HEK293 (cell line): ENCODE results near the gene IL1RN.

ENCODE experiments used
- CTCF ChIA-PET: fragments of 350-600 bp; formaldehyde crosslinking; extraction: SDS; loops from one replicate; lab custom pipeline; 2021; ENCODE audit warnings: antibody characterized with exemption; lab: Yijun Ruan, JAX
- POLR2A ChIA-PET: fragments of 300-600 bp; formaldehyde crosslinking; extraction: SDS; loops from one replicate; lab custom pipeline; 2020; ENCODE audit warnings: antibody characterized with exemption, inconsistent platforms; lab: Yijun Ruan, JAX
- H3K27ac ChIP-seq: fragments of 200-500 bp; sonication (Bioruptor generic); 2 replicates; pipeline ENCODE4 v1.5.1; 2014; ENCODE audit warnings: low read depth, low read length, control low read depth, inconsistent platforms; ENCODE audit errors: extremely low read depth
- H3K36me3 ChIP-seq, 2 experiments: fragments of 200-500 bp in 1 of 2; sonication (Bioruptor generic) in 1 of 2; 1 replicate in 1 of 2; 2 replicates in 1 of 2; pipeline ENCODE4 v1.5.1; 2014 to 2017; ENCODE audit warnings: inconsistent platforms in 2 of 2, low read length in 2 of 2; ENCODE audit not compliant: control insufficient read depth in 2 of 2, insufficient read depth in 1 of 2
- H3K4me1 ChIP-seq: fragments of 200-500 bp; sonication (Bioruptor generic); 2 replicates; pipeline ENCODE4 v1.5.1; 2014; ENCODE audit warnings: mild to moderate bottlenecking, low read length, inconsistent platforms; ENCODE audit not compliant: control insufficient read depth, insufficient read depth
- H3K4me3 ChIP-seq: 2 replicates; pipeline ENCODE4 v1.5.1; 2011; ENCODE audit warnings: low read depth, mild to moderate bottlenecking, control low read depth, low read length, moderate library complexity
- H3K9me3 ChIP-seq: fragments of 200-500 bp; sonication (Bioruptor generic); 2 replicates; pipeline ENCODE4 v1.5.1; 2014; ENCODE audit warnings: low read depth, low read length, inconsistent platforms; ENCODE audit not compliant: control insufficient read depth, insufficient read depth
- EGR2 ChIP-seq: fragments of 450-650 bp; formaldehyde crosslinking; IDR thresholded peaks from 2 replicates; pipeline ENCODE4 v1.5.1; 2016; ENCODE audit warnings: low read depth, missing biosample characterization, missing genetic modification characterization
- GLIS2 ChIP-seq: fragments of 450-650 bp; formaldehyde crosslinking; IDR thresholded peaks from 2 replicates; pipeline ENCODE4 v1.5.1; 2016; ENCODE audit warnings: missing biosample characterization, missing genetic modification characterization
- PRDM1 ChIP-seq: fragments of 450-650 bp; formaldehyde crosslinking; IDR thresholded peaks from 2 replicates; pipeline ENCODE4; 2016; ENCODE audit warnings: missing biosample characterization, missing genetic modification characterization
- SALL2 ChIP-seq: fragments of 450-650 bp; formaldehyde crosslinking; IDR thresholded peaks from 2 replicates; pipeline ENCODE4 v1.5.0; 2017; ENCODE audit warnings: missing biosample characterization, mild to moderate bottlenecking, missing genetic modification characterization, borderline replicate concordance
- ZEB2 ChIP-seq: fragments of 450-650 bp; formaldehyde crosslinking; IDR thresholded peaks from 2 replicates; pipeline ENCODE4 v1.5.1; 2016; ENCODE audit warnings: missing biosample characterization, missing genetic modification characterization
- ZFHX2 ChIP-seq: fragments of 450-650 bp; formaldehyde crosslinking; conservative IDR thresholded peaks from 2 replicates; pipeline ENCODE4 v1.5.1; 2016; ENCODE audit warnings: missing biosample characterization, missing genetic modification characterization
- ZIC2 ChIP-seq: fragments of 450-650 bp; formaldehyde crosslinking; IDR thresholded peaks from 2 replicates; pipeline ENCODE4 v1.5.1; 2016; ENCODE audit warnings: missing biosample characterization, missing genetic modification characterization
- ZNF239 ChIP-seq: fragments of 450-650 bp; formaldehyde crosslinking; IDR thresholded peaks from 2 replicates; pipeline ENCODE4 v1.5.1; 2016; ENCODE audit warnings: missing biosample characterization, missing genetic modification characterization
- ZNF274 ChIP-seq, 2 experiments: fragments of 200-500 bp in 1 of 2; fragments of 450-650 bp in 1 of 2; sonication (Bioruptor generic) in 1 of 2; formaldehyde crosslinking in 1 of 2; IDR thresholded peaks; 2 replicates each; pipeline versions ENCODE4 v1.5.1 to v1.6.1; 2014 to 2016; ENCODE audit warnings: borderline replicate concordance in 1 of 2, inconsistent platforms in 1 of 2, low read length in 1 of 2, missing biosample characterization in 1 of 2, missing genetic modification characterization in 1 of 2
- ZNF350 ChIP-seq: fragments of 450-650 bp; formaldehyde crosslinking; IDR thresholded peaks from 2 replicates; pipeline ENCODE4 v1.5.0; 2017; ENCODE audit warnings: missing biosample characterization, mild to moderate bottlenecking, missing genetic modification characterization
- ZNF426 ChIP-seq: fragments of 450-650 bp; formaldehyde crosslinking; IDR thresholded peaks from 2 replicates; pipeline ENCODE4 v1.5.1; 2017; ENCODE audit warnings: missing biosample characterization, missing genetic modification characterization, mild to moderate bottlenecking, inconsistent platforms, moderate library complexity
- ZNF596 ChIP-seq: fragments of 450-650 bp; IDR thresholded peaks from 2 replicates; pipeline ENCODE4 v1.5.0; 2018; ENCODE audit warnings: missing biosample characterization, mild to moderate bottlenecking, missing genetic modification characterization, moderate library complexity
- ZNF677 ChIP-seq: fragments of 450-650 bp; IDR thresholded peaks from 2 replicates; pipeline ENCODE4 v1.5.0; 2018; ENCODE audit warnings: missing biosample characterization, mild to moderate bottlenecking, missing genetic modification characterization, moderate library complexity
- ZNF768 ChIP-seq: fragments of 450-650 bp; formaldehyde crosslinking; IDR thresholded peaks from 2 replicates; pipeline ENCODE4 v1.5.1; 2018; ENCODE audit warnings: missing biosample characterization, mild to moderate bottlenecking, missing genetic modification characterization
- ZSCAN30 ChIP-seq: fragments of 450-650 bp; IDR thresholded peaks from 2 replicates; pipeline ENCODE4 v1.5.1; 2018; ENCODE audit warnings: missing biosample characterization, mild to moderate bottlenecking, missing genetic modification characterization, moderate library complexity
- TF ChIP-seq, protein P1 (sequence below): fragments of 450-650 bp; formaldehyde crosslinking; IDR thresholded peaks from 2 replicates; pipeline ENCODE4 v1.5.1; 2017; ENCODE audit warnings: missing biosample characterization, missing genetic modification characterization
- TF ChIP-seq, protein P2 (sequence below): fragments of 450-650 bp; formaldehyde crosslinking; IDR thresholded peaks from 2 replicates; pipeline ENCODE4 v1.5.1; 2016; ENCODE audit warnings: missing biosample characterization, missing genetic modification characterization
- TF ChIP-seq, protein P3 (sequence below): sonication (generic); formaldehyde crosslinking; IDR thresholded peaks from 2 replicates; pipeline ENCODE4 v1.8.1; 2022; ENCODE audit warnings: mild to moderate bottlenecking, moderate library complexity, missing genetic modification reagents
- TF ChIP-seq, protein P4 (sequence below): fragments of 450-650 bp; formaldehyde crosslinking; IDR thresholded peaks from 2 replicates; pipeline ENCODE4 v1.5.1; 2016; ENCODE audit warnings: missing biosample characterization, missing genetic modification characterization

IL1RN gene

DNA sequence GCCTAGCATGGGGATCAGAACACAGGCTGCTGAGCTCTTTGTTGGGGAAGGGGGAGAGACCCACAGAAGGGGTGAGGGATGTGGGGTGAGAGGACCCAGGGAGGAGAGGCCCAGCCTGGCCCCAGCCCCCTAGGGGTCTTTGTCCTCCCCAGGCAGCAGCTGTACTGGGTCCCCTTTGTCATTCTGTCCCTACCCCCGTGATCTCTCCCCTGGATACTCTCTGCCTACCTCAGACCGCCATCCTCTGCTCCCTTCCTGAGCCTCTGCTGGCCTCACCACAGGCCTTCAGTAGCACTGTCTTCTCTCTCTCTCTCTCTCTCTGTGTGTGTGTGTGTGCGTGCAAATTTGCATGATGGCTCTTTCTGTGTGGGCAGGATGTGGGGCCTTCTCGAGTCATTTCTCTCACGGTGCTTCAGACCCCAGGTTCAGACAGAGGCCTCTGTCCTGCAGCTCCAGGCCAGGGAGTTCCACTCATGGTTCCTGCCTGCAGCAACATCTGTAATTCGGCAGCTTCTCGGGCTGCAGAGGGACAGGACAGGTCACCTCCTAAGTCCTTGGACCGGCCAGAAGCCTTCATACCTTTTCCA lies 47.7 kb downstream of the IL1RN start:
- H3K9me3 ChIP-seq, result no peaks in the 10 kb centered on the region
- no peak overlapping the region for H3K27ac ChIP-seq
- no peaks in the 10 kb centered on the region for H3K4me1 ChIP-seq
- H3K36me3 ChIP-seq, result no peaks in the 10 kb centered on the region
- TF ChIP-seq ZNF768 (tag by site-specific recombination) (no peak), ZNF350 (tag by site-specific recombination) (no peak), ZEB2 (tag by site-specific recombination) (no peak), ZNF239 (tag by site-specific recombination) (no peak), ZFHX2 (peak; percentile 51; the same call in 1 of the 2 replicates), EGR2 (tag by site-specific recombination) (peak; percentile 59; the same call in 1 of the 2 replicates), ZNF677 (tag by site-specific recombination) (no peak), ZIC2 (tag by site-specific recombination) (peak; percentile 75), SALL2 (no peak), ZNF426 (tag by site-specific recombination) (no peak), GLIS2 (tag by site-specific recombination) (no peak), ZNF274 (IDR thresholded peaks at IDR 0.05; ENCODE audit: low read length) (no peak), ZNF274 (tag by site-specific recombination; IDR thresholded peaks at IDR 0.05; ENCODE audit: borderline replicate concordance) (no peak), ZSCAN30 (no peak), ZNF596 (no peak), PRDM1 (tag by site-specific recombination) (no peak)
- TF ChIP-seq, protein P1, sequence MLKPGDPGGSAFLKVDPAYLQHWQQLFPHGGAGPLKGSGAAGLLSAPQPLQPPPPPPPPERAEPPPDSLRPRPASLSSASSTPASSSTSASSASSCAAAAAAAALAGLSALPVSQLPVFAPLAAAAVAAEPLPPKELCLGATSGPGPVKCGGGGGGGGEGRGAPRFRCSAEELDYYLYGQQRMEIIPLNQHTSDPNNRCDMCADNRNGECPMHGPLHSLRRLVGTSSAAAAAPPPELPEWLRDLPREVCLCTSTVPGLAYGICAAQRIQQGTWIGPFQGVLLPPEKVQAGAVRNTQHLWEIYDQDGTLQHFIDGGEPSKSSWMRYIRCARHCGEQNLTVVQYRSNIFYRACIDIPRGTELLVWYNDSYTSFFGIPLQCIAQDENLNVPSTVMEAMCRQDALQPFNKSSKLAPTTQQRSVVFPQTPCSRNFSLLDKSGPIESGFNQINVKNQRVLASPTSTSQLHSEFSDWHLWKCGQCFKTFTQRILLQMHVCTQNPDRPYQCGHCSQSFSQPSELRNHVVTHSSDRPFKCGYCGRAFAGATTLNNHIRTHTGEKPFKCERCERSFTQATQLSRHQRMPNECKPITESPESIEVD (tag by site-specific recombination), result no peak
- TF ChIP-seq, protein P2, sequence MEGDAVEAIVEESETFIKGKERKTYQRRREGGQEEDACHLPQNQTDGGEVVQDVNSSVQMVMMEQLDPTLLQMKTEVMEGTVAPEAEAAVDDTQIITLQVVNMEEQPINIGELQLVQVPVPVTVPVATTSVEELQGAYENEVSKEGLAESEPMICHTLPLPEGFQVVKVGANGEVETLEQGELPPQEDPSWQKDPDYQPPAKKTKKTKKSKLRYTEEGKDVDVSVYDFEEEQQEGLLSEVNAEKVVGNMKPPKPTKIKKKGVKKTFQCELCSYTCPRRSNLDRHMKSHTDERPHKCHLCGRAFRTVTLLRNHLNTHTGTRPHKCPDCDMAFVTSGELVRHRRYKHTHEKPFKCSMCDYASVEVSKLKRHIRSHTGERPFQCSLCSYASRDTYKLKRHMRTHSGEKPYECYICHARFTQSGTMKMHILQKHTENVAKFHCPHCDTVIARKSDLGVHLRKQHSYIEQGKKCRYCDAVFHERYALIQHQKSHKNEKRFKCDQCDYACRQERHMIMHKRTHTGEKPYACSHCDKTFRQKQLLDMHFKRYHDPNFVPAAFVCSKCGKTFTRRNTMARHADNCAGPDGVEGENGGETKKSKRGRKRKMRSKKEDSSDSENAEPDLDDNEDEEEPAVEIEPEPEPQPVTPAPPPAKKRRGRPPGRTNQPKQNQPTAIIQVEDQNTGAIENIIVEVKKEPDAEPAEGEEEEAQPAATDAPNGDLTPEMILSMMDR (tag by site-specific recombination), result no peak
- TF ChIP-seq, protein P3, sequence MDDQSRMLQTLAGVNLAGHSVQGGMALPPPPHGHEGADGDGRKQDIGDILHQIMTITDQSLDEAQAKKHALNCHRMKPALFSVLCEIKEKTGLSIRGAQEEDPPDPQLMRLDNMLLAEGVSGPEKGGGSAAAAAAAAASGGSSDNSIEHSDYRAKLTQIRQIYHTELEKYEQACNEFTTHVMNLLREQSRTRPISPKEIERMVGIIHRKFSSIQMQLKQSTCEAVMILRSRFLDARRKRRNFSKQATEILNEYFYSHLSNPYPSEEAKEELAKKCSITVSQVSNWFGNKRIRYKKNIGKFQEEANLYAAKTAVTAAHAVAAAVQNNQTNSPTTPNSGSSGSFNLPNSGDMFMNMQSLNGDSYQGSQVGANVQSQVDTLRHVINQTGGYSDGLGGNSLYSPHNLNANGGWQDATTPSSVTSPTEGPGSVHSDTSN, result no peak
- TF ChIP-seq, protein P4, sequence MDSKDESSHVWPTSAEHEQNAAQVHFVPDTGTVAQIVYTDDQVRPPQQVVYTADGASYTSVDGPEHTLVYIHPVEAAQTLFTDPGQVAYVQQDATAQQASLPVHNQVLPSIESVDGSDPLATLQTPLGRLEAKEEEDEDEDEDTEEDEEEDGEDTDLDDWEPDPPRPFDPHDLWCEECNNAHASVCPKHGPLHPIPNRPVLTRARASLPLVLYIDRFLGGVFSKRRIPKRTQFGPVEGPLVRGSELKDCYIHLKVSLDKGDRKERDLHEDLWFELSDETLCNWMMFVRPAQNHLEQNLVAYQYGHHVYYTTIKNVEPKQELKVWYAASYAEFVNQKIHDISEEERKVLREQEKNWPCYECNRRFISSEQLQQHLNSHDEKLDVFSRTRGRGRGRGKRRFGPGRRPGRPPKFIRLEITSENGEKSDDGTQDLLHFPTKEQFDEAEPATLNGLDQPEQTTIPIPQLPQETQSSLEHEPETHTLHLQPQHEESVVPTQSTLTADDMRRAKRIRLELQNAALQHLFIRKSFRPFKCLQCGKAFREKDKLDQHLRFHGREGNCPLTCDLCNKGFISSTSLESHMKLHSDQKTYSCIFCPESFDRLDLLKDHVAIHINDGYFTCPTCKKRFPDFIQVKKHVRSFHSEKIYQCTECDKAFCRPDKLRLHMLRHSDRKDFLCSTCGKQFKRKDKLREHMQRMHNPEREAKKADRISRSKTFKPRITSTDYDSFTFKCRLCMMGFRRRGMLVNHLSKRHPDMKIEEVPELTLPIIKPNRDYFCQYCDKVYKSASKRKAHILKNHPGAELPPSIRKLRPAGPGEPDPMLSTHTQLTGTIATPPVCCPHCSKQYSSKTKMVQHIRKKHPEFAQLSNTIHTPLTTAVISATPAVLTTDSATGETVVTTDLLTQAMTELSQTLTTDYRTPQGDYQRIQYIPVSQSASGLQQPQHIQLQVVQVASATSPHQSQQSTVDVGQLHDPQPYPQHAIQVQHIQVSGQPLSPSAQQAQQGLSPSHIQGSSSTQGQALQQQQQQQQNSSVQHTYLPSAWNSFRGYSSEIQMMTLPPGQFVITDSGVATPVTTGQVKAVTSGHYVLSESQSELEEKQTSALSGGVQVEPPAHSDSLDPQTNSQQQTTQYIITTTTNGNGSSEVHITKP (tag by site-specific recombination), result no peak
- ChIA-PET CTCF (interaction anchor here (0.7 to 1.6 kb wide), 3 partner anchors 10 to 27 kb away, joined by 3 to 7 read pairs (median 5); no protein-coding TSS in a partner anchor), POLR2A (no interaction called here)
- H3K4me3 ChIP-seq, result no peak overlapping the region
